K562 treated with DMSO at 1 percent for 48 hours (cell line): ENCODE results near the gene ANKRD17. TPM values are rescaled to one million over a fixed set of nuclear protein-coding genes. Genes with fewer than 3 reads are reported as not detected.

Experiments used
- total RNA-seq: library from RNA; unstranded; fragments of 300-600 nt; gene quantifications from 2 replicates; pipeline ENCODE4 v1.2.3, GENCODE V29; 2022; ENCODE audit warnings: low replicate concordance; ENCODE audit errors: extremely low read depth

The ANKRD17 gene, protein sequence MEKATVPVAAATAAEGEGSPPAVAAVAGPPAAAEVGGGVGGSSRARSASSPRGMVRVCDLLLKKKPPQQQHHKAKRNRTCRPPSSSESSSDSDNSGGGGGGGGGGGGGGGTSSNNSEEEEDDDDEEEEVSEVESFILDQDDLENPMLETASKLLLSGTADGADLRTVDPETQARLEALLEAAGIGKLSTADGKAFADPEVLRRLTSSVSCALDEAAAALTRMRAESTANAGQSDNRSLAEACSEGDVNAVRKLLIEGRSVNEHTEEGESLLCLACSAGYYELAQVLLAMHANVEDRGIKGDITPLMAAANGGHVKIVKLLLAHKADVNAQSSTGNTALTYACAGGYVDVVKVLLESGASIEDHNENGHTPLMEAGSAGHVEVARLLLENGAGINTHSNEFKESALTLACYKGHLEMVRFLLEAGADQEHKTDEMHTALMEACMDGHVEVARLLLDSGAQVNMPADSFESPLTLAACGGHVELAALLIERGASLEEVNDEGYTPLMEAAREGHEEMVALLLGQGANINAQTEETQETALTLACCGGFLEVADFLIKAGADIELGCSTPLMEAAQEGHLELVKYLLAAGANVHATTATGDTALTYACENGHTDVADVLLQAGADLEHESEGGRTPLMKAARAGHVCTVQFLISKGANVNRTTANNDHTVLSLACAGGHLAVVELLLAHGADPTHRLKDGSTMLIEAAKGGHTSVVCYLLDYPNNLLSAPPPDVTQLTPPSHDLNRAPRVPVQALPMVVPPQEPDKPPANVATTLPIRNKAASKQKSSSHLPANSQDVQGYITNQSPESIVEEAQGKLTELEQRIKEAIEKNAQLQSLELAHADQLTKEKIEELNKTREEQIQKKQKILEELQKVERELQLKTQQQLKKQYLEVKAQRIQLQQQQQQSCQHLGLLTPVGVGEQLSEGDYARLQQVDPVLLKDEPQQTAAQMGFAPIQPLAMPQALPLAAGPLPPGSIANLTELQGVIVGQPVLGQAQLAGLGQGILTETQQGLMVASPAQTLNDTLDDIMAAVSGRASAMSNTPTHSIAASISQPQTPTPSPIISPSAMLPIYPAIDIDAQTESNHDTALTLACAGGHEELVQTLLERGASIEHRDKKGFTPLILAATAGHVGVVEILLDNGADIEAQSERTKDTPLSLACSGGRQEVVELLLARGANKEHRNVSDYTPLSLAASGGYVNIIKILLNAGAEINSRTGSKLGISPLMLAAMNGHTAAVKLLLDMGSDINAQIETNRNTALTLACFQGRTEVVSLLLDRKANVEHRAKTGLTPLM (N-terminal part only)
- not detected in 2 replicates for total RNA-seq

DNA sequence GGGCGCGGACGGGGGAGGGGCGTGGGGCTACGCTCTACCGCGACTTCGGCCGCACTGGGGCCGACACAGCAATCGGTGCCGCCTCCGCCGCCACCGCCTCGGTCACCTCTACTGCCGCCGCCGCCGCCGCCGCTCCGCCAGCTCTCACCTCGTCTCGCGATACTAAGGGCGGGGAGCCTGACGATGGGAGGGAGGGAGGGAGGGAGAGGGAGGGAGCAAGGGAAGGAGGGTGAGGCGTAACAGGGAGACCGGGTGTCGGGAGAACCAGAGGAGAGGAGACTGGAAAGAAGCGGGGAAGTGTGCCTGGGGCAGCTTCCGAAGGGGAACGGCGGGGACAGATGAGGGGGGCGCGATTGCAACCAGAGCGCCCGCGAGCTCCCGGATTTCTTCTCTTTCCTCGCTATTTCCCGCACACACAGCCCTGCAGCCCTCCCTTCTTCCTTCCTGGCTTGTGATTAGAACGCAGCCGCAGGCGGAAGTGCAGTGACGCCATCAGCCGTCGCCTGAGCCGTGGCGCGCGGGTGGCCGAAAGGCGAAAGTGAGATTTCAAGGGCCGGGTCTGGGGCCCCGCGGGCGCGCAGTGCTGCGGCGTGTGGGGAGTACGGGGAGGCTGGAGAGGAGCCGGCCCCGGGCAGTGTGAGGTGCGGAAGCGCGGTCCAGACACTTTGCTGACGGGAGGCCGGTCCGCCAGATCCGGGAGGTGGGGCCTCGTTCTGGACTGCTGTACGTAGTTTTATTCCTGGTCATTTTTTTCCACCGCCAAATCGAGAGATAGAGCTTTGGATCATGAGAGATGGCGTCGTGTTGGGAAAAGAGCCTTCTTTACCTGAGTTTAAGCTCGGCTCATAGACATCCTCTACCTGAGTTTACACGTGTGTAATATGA lies at the start of gene ANKRD17:
Gene ANKRD17 (minus strand): TSS at position 113 of the 885 bp plus-strand sequence. CDS start 130 bp downstream, outside the sequence.

DNA sequence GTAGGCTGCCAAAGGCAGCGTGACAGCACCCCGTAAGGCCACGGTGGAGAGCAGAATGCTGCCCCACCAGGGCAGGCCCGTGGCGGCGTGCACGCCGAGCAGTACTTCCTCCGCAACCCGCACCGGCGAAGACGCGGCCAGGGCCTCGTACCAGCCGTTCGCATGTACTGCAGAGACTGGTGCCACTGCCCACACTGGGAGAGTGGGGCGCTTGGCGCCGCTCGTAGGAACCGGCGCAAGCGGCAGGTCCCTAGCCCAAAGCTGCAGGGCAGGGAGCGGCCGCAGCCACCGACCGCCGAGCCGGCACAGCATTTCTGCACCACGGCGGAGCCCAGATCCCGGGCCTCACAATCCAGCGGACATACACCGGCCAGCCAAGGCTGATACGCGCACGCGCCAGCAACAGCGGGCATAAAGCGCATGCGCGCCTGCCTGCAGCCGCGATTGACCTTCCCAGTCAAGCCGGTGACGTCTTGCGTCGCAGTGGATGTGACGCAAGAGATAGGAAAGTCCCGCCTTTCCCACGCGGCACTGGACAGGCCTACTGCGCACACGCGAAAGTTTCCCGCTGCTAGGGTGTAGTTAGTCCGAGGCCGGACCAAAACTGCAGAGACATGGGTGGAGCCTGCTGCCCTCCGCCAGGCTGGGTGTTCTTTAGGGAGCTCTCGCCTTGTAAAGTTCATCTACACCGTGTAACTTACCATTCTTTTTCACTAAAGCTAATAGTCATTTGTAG lies 189.1 kb downstream of the ANKRD17 start, which contains the start of gene COX18:
Gene COX18 (minus strand): TSS at position 379 of the 736 bp plus-strand sequence. CDS start 67 bp downstream, at position 312.

Other genes with a start within 250 kb of the ANKRD17 start
- not detected in 2 replicates for gene COX18, start 189.1 kb downstream of the ANKRD17 start, total RNA-seq
- not detected in 2 replicates for gene ALB, start 145.5 kb upstream of the ANKRD17 start, total RNA-seq
- gene AFP, start 177.4 kb upstream of the ANKRD17 start, total RNA-seq: not detected in 2 replicates
- gene AFM, start 222.9 kb upstream of the ANKRD17 start, total RNA-seq: not detected in 2 replicates